Vagina (tissue), 2 donors: ENCODE data around the gene DNASE1L1.

Experiments used
- POLR2AphosphoS5 ChIP-seq, 2 donors: sonication (generic); formaldehyde crosslinking; IDR thresholded peaks; one replicate each; pipeline ENCODE4 v1.9.0; 2017; ENCODE audit warnings: antibody characterized with exemption in 2 of 2, mild to moderate bottlenecking in 2 of 2, low read depth in 1 of 2; ENCODE audit not compliant: insufficient read depth in 1 of 2
- TF ChIP-seq, protein P1 (sequence below), 3 experiments: fragments of 450-650 bp in 2 of 3; fragments of 200-600 bp in 1 of 3; sonication (generic) in 1 of 3; IDR thresholded peaks; one replicate each; pipeline ENCODE4 v1.5.1; 2017 to 2019; ENCODE audit warnings: antibody characterized with exemption in 3 of 3, mild to moderate bottlenecking in 2 of 3, moderate library complexity in 2 of 3

- TF ChIP-seq, protein P1, sequence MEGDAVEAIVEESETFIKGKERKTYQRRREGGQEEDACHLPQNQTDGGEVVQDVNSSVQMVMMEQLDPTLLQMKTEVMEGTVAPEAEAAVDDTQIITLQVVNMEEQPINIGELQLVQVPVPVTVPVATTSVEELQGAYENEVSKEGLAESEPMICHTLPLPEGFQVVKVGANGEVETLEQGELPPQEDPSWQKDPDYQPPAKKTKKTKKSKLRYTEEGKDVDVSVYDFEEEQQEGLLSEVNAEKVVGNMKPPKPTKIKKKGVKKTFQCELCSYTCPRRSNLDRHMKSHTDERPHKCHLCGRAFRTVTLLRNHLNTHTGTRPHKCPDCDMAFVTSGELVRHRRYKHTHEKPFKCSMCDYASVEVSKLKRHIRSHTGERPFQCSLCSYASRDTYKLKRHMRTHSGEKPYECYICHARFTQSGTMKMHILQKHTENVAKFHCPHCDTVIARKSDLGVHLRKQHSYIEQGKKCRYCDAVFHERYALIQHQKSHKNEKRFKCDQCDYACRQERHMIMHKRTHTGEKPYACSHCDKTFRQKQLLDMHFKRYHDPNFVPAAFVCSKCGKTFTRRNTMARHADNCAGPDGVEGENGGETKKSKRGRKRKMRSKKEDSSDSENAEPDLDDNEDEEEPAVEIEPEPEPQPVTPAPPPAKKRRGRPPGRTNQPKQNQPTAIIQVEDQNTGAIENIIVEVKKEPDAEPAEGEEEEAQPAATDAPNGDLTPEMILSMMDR (IDR thresholded peaks at IDR 0.05), result no peak
- TF ChIP-seq POLR2AphosphoS5 (IDR thresholded peaks at IDR 0.05; ENCODE audit: insufficient read depth in 1 of 2, low read depth in 1 of 2), result no peak
Observed at GRCh38 chrX:154433605-154434004, 24.6 kb upstream of the DNASE1L1 start.
